SK-N-SH treated with all-trans-retinoic acid at 6 μM for 48 hours (cell line): Measurements from ENCODE around the gene CYGB.

Experiments
- RARB ChIP-seq: fragments of 250-450 bp; sonication (Bioruptor Pico); IDR thresholded peaks from 2 replicates; pipeline ENCODE4 v1.8.0; 2021; ENCODE audit warnings: mild to moderate bottlenecking, moderate library complexity
- ZFP30 ChIP-seq: fragments of 450-650 bp; formaldehyde crosslinking; IDR thresholded peaks from 2 replicates; pipeline ENCODE4 v1.5.0; 2022; ENCODE audit warnings: mild to moderate bottlenecking, moderate library complexity
- ZNF565 ChIP-seq: fragments of 450-650 bp; formaldehyde crosslinking; conservative IDR thresholded peaks from 2 replicates; pipeline ENCODE4 v1.5.0; 2020; ENCODE audit warnings: low read depth, mild to moderate bottlenecking, moderate library complexity

- no peak for TF ChIP-seq ZNF565 (CRISPR knock-in tag)
- TF ChIP-seq RARB (CRISPR knock-in tag) = no peak
- no peak for TF ChIP-seq ZFP30 (CRISPR knock-in tag)
Observed at GRCh38 chr17:76550712-76551615, 13.5 kb upstream of the CYGB start.
